Right atrium auricular region (tissue), 2 donors: ENCODE measurements around the gene SLC6A11. TPM values are rescaled to one million over a fixed set of nuclear protein-coding genes. Genes with fewer than 3 reads are reported as not detected.

Experiments used
- DNase-seq: peaks from one replicate; pipeline ENCODE4 v3.0.0-alpha.2; 2019; ENCODE audit warnings: low spot score
- H3K27ac ChIP-seq, 2 donors: fragments of 200-600 bp; sonication (generic); 1 replicate in 1 of 2; 2 replicates in 1 of 2; pipeline ENCODE4 v1.5.1; 2016 to 2019
- H3K27me3 ChIP-seq, 2 donors: fragments of 200-600 bp; sonication (generic); one replicate each; pipeline versions ENCODE4 v1.5.1 to v1.6.0; 2017 to 2019
- H3K36me3 ChIP-seq: fragments of 200-600 bp; sonication (generic); one replicate; pipeline ENCODE4 v1.5.1; 2016
- H3K4me1 ChIP-seq, 2 donors: fragments of 200-600 bp; sonication (generic); one replicate each; pipeline versions ENCODE4 v1.5.1 to v1.6.0; 2017 to 2019
- H3K4me3 ChIP-seq, 2 donors: fragments of 200-600 bp; sonication (generic); 1 replicate in 1 of 2; 2 replicates in 1 of 2; pipeline ENCODE4 v1.5.1; 2017 to 2019; ENCODE audit warnings: mild to moderate bottlenecking in 1 of 2, moderate library complexity in 1 of 2
- H3K9me3 ChIP-seq, 2 donors: fragments of 200-600 bp; sonication (generic); one replicate each; pipeline ENCODE4 v1.5.1; 2019
- CTCF ChIP-seq, 2 donors: fragments of 200-600 bp; sonication (generic); IDR thresholded peaks; one replicate each; pipeline ENCODE4 v1.5.1; 2019; ENCODE audit warnings: antibody characterized with exemption in 2 of 2
- total RNA-seq, 2 donors: library from RNA; depleted of rRNA; stranded (reverse); fragments of >200 nt; gene quantifications; one replicate each; pipeline ENCODE4 v1.1.0, GENCODE V29; 2016

The SLC6A11 gene
- total RNA-seq, 2 donors from 2014 or later: not detected

- Histone ChIP-seq H3K4me1 (no peaks in the 10 kb centered on the region), H3K27me3 (no peaks in the 10 kb centered on the region), H3K9me3 (no peaks in the 10 kb centered on the region), H3K36me3 (no peaks in the 10 kb centered on the region), H3K4me3 (no peak overlapping the region), H3K27ac (no peak overlapping the region)
- DNase-seq: no peak
- no peak for TF ChIP-seq CTCF (IDR thresholded peaks at IDR 0.05)
These were observed 42.1 kb downstream of the SLC6A11 start for GRCh38 chr3:10858091-10858490.

GRCh38 chr3:10867384-10867783 is 51.4 kb downstream of the SLC6A11 start:
- TF ChIP-seq CTCF (IDR thresholded peaks at IDR 0.05): no peak
- H3K27me3 ChIP-seq: no peaks in the 10 kb centered on the region
- no peak overlapping the region for H3K4me3 ChIP-seq
- DNase-seq: no peak
- no peaks in the 10 kb centered on the region for H3K36me3 ChIP-seq
- H3K9me3 ChIP-seq: no peaks in the 10 kb centered on the region
- H3K27ac ChIP-seq: no peak overlapping the region
- H3K4me1 ChIP-seq: no peaks in the 10 kb centered on the region

- Histone ChIP-seq H3K27me3 (no peaks in the 10 kb centered on the region), H3K4me3 (no peak overlapping the region), H3K27ac (no peak overlapping the region), H3K36me3 (no peaks in the 10 kb centered on the region), H3K9me3 (no peaks in the 10 kb centered on the region), H3K4me1 (no peaks in the 10 kb centered on the region)
- no peak for DNase-seq
- no peak for TF ChIP-seq CTCF (IDR thresholded peaks at IDR 0.05)
These were observed 53.4 kb downstream of the SLC6A11 start for GRCh38 chr3:10869460-10869859.

- Histone ChIP-seq H3K4me3 (no peak overlapping the region), H3K4me1 (no peaks in the 10 kb centered on the region), H3K27me3 (no peaks in the 10 kb centered on the region), H3K9me3 (no peaks in the 10 kb centered on the region), H3K27ac (no peak overlapping the region), H3K36me3 (no peaks in the 10 kb centered on the region)
- DNase-seq: no peak
- TF ChIP-seq CTCF (IDR thresholded peaks at IDR 0.05): no peak
These were observed 54.3 kb downstream of the SLC6A11 start for GRCh38 chr3:10870296-10870695.

- H3K27ac ChIP-seq: no peak overlapping the region
- H3K9me3 ChIP-seq: no peaks in the 10 kb centered on the region
- H3K36me3 ChIP-seq: no peaks in the 10 kb centered on the region
- no peak overlapping the region for H3K4me3 ChIP-seq
- no peaks in the 10 kb centered on the region for H3K27me3 ChIP-seq
- no peaks in the 10 kb centered on the region for H3K4me1 ChIP-seq
- TF ChIP-seq CTCF (IDR thresholded peaks at IDR 0.05): no peak
- no peak for DNase-seq
These were observed 57.4 kb downstream of the SLC6A11 start for GRCh38 chr3:10873415-10873814.

- no peaks in the 10 kb centered on the region for H3K9me3 ChIP-seq
- no peaks in the 10 kb centered on the region for H3K36me3 ChIP-seq
- no peak overlapping the region for H3K4me3 ChIP-seq
- H3K4me1 ChIP-seq: no peaks in the 10 kb centered on the region
- TF ChIP-seq CTCF (IDR thresholded peaks at IDR 0.05): no peak
- no peak overlapping the region for H3K27ac ChIP-seq
- no peaks in the 10 kb centered on the region for H3K27me3 ChIP-seq
- no peak for DNase-seq
These were observed 59.9 kb downstream of the SLC6A11 start for GRCh38 chr3:10875914-10876313.
